Inflammatory macrophage treated with lipopolysaccharide for 1 hour (primary cell): ENCODE data around the gene CYTH4.

Experiments used
- DNase-seq, 2 donors: peaks; one replicate each; pipeline ENCODE4 v3.0.0-alpha.2; 2020 to 2022

CYTH4 gene

GRCh38 chr22:37352481-37352880 lies 70.2 kb downstream of the CYTH4 start:
- no peak for DNase-seq

- DNase-seq: no peak
Observed at GRCh38 chr22:37353839-37354238, 71.5 kb downstream of the CYTH4 start.

- no peak for DNase-seq
Observed at GRCh38 chr22:37354261-37354660, 72.0 kb downstream of the CYTH4 start.

GRCh38 chr22:37354670-37355069 lies 72.4 kb downstream of the CYTH4 start:
- DNase-seq: no peak

- no peak for DNase-seq
Observed at GRCh38 chr22:37355174-37355573, 72.9 kb downstream of the CYTH4 start.

GRCh38 chr22:37356922-37357321 lies 74.6 kb downstream of the CYTH4 start:
- no peak for DNase-seq

GRCh38 chr22:37357446-37358075 lies 75.3 kb downstream of the CYTH4 start:
- peak; percentile 36 to 40 for DNase-seq

GRCh38 chr22:37358386-37358785 lies 76.1 kb downstream of the CYTH4 start:
- no peak for DNase-seq

- DNase-seq: no peak
Observed at GRCh38 chr22:37358917-37359316, 76.6 kb downstream of the CYTH4 start.

GRCh38 chr22:37362621-37363020 lies 80.3 kb downstream of the CYTH4 start:
- DNase-seq: no peak

- no peak for DNase-seq
Observed at GRCh38 chr22:37363261-37363992, 81.1 kb downstream of the CYTH4 start.
